Heart left ventricle (tissue), 16 donors: ENCODE measurements around the gene HPGD. TPM values are rescaled to one million over a fixed set of nuclear protein-coding genes. Genes with fewer than 3 reads are reported as not detected.

Source experiments
- ATAC-seq, 4 donors: fragments of 200-7000 bp; cut with Tn5 transposase; one replicate each; pipeline ENCODE4 v1.9.1; 2020 to 2022; ENCODE audit warnings: moderate library complexity in 4 of 4, mild to moderate bottlenecking in 3 of 4, moderate number of reproducible peaks in 1 of 4
- DNase-seq, 5 donors: peaks; one replicate each; pipeline ENCODE4 v3.0.0-alpha.2; 2020
- H3K27ac ChIP-seq, 12 donors: fragments of 200-600 bp; sonication (generic) in 4 of 12; one replicate each; pipeline versions ENCODE4 v1.5.0 to v1.8.0; 2016 to 2022; ENCODE audit warnings: mild to moderate bottlenecking in 2 of 12
- H3K27me3 ChIP-seq, 9 donors: fragments of 200-600 bp; sonication (generic) in 2 of 9; one replicate each; pipeline versions ENCODE4 v1.5.1 to v1.8.0; 2016 to 2022; ENCODE audit warnings: mild to moderate bottlenecking in 3 of 9
- H3K36me3 ChIP-seq, 9 donors: fragments of 200-600 bp; sonication (generic) in 2 of 9; one replicate each; pipeline versions ENCODE4 v1.5.0 to v1.8.0; 2018 to 2022; ENCODE audit warnings: mild to moderate bottlenecking in 2 of 9
- H3K4me1 ChIP-seq, 12 donors: fragments of 200-600 bp; sonication (generic) in 4 of 12; one replicate each; pipeline versions ENCODE4 v1.5.0 to v1.8.0; 2016 to 2022; ENCODE audit warnings: mild to moderate bottlenecking in 3 of 12
- H3K4me3 ChIP-seq, 12 donors: fragments of 200-600 bp; sonication (generic) in 4 of 12; one replicate each; pipeline versions ENCODE4 v1.5.0 to v1.8.0; 2017 to 2022; ENCODE audit warnings: mild to moderate bottlenecking in 9 of 12, moderate library complexity in 4 of 12
- H3K9me3 ChIP-seq, 12 donors: fragments of 200-600 bp; sonication (generic) in 4 of 12; one replicate each; pipeline versions ENCODE4 v1.5.0 to v1.8.0; 2016 to 2022; ENCODE audit warnings: mild to moderate bottlenecking in 1 of 12
- CTCF ChIP-seq, 12 donors: fragments of 200-600 bp; sonication (generic) in 4 of 12; IDR thresholded peaks; one replicate each; pipeline versions ENCODE4 v1.5.0 to v1.8.0; 2018 to 2022; ENCODE audit warnings: antibody characterized with exemption in 12 of 12, mild to moderate bottlenecking in 5 of 12
- POLR2A ChIP-seq, 2 donors: fragments of 450-650 bp; IDR thresholded peaks; one replicate each; pipeline ENCODE4 v1.6.1; 2017; ENCODE audit warnings: antibody characterized with exemption in 2 of 2, mild to moderate bottlenecking in 2 of 2, moderate library complexity in 2 of 2
- WGBS, 4 donors: extraction: QIAGEN DNeasy Blood & Tissue Kit in 2 of 4; methylation state at CpG; one replicate each; pipeline versions ENCODE4 v1.1.5 to v1.1.7; 2013 to 2018; 5-methylcytosine and 5-hydroxymethylcytosine counted together
- intact Hi-C, 10 donors: fragments of 100-400 bp; cut with DNase I; formaldehyde crosslinking; loops; one replicate each; pipeline versions ENCODE4 v1.11.1 to v1.14.2; 2022
- polyA plus RNA-seq, 2 donors: library from polyadenylated mRNA; stranded (reverse); fragments of 200-250 nt; gene quantifications; one replicate each; pipeline ENCODE4 v1.2.3, GENCODE V29; 2013
- total RNA-seq, 9 donors: library from RNA; depleted of rRNA in 2 of 9; stranded (reverse); fragments of >200 nt in 2 of 9; fragmentation: NEBNext Ultra II Directional in 3 of 9; extraction: Animal tissue kit (Norgen Biotek cat#: 25700) in 3 of 9; gene quantifications; one replicate each; pipeline versions ENCODE4 v1.1.0 to v1.2.4, GENCODE V29; 2016 to 2023
- donor health status: ischemic (EF 13 %, LVEDD 7.1; RV severe dilation, severe dysfunction).
- donor health status: healthy with polysubstance abuse.
- donor health status: DM: no; HTN: yes; CAD: no.
- donor health status: DM: no; HTN: no; CAD: no.
- donor health status: ischemic (EF 25% LVEDD 6.9; RV normal size, moderate dysfunction).
- donor health status: ischemic (EF 25% LVEDD 5.7; RV mildly dilated, moderate dysfunction).
- donor health status: healthy.
- donor health status: DM: yes; HTN: yes; CAD: no.
- donor health status: ischemic (EF 35%, LVEDD 5.7; RV mildly dilated, moderate dysfunction).
- donor health status: nonischemic (EF 11% LVEDD 7.7; RV severe dilation, severe dysfunction).
- donor health status: DM: yes; HTN: yes; CAD: no.
- donor health status: PGD.
- donor health status: ischemic (EF 29% LVEDD 5.4; RV normal size, mild dysfunction).
- donor health status: nonischemic (EF 23%, LVEDD 6.1; RV moderate dilation, normal function).

The HPGD gene
- total and polyA plus RNA-seq, 11 donors: 0.29 to 4.7 (median 0.91) TPM

GRCh38 chr4:174538123-174538875 is 16.0 kb upstream of the HPGD start:
- H3K27ac ChIP-seq: no peak overlapping the region
- H3K27me3 ChIP-seq: no peaks in the 10 kb centered on the region
- H3K36me3 ChIP-seq: no peaks in the 10 kb centered on the region
- WGBS, 4 donors: 57 to 88% (median 81%) methylated on average over 4 of the region's 4 CpGs
- peaks cover 0 to 9% (median 0%) of the 10 kb centered on the region in 12 donors for H3K9me3 ChIP-seq
- DNase-seq: no peak
- ATAC-seq: no peak
- intact Hi-C loops: no loop called here
- H3K4me1 ChIP-seq: no peaks in the 10 kb centered on the region
- H3K4me3 ChIP-seq: no peak overlapping the region
- TF ChIP-seq CTCF (IDR thresholded peaks at IDR 0.05) (no peak), POLR2A (IDR thresholded peaks at IDR 0.05) (no peak)

- no peak for ATAC-seq
- no peak overlapping the region for H3K4me3 ChIP-seq
- TF ChIP-seq POLR2A (IDR thresholded peaks at IDR 0.05) (no peak), CTCF (IDR thresholded peaks at IDR 0.05) (no peak)
- intact Hi-C loops: no loop called here
- no peak for DNase-seq
- peaks cover 0 to 2% (median 0%) of the 10 kb centered on the region in 12 donors for H3K9me3 ChIP-seq
- H3K4me1 ChIP-seq: no peaks in the 10 kb centered on the region
- no peaks in the 10 kb centered on the region for H3K27me3 ChIP-seq
- H3K27ac ChIP-seq: no peak overlapping the region
- H3K36me3 ChIP-seq: no peaks in the 10 kb centered on the region
- 60 to 72% (median 69%) methylated on average over 3 of the region's 3 CpGs for WGBS, 4 donors
Observed at GRCh38 chr4:174537634-174538033, 15.3 kb upstream of the HPGD start.

GRCh38 chr4:174534461-174534860 is 12.2 kb upstream of the HPGD start:
- TF ChIP-seq CTCF (IDR thresholded peaks at IDR 0.05): no peak
- TF ChIP-seq POLR2A (IDR thresholded peaks at IDR 0.05): no peak
- no peaks in the 10 kb centered on the region for H3K4me1 ChIP-seq
- 86 to 95% (median 89%) methylated on average over 3 of the region's 3 CpGs for WGBS, 4 donors
- H3K27me3 ChIP-seq: no peaks in the 10 kb centered on the region
- intact Hi-C loops: no loop called here
- DNase-seq (no peak), ATAC-seq (no peak)
- H3K27ac ChIP-seq: no peak overlapping the region
- no peak overlapping the region for H3K4me3 ChIP-seq
- no peaks in the 10 kb centered on the region for H3K9me3 ChIP-seq
- H3K36me3 ChIP-seq: no peaks in the 10 kb centered on the region

- Histone ChIP-seq H3K4me1 (no peaks in the 10 kb centered on the region), H3K9me3 (no peaks in the 10 kb centered on the region), H3K36me3 (no peaks in the 10 kb centered on the region), H3K4me3 (no peak overlapping the region), H3K27me3 (no peaks in the 10 kb centered on the region), H3K27ac (no peak overlapping the region)
- ATAC-seq (no peak), DNase-seq (no peak)
- TF ChIP-seq POLR2A (IDR thresholded peaks at IDR 0.05) (no peak), CTCF (IDR thresholded peaks at IDR 0.05) (no peak)
- intact Hi-C loops: no loop called here
Observed at GRCh38 chr4:174532445-174532844, 10.2 kb upstream of the HPGD start.
